Muscle of leg (tissue), 11 donors: ENCODE measurements around the gene KIF17. TPM values are rescaled to one million over a fixed set of nuclear protein-coding genes. Genes with fewer than 3 reads are reported as not detected.
A peak's percentile ranks its signal among the peaks of the same experiment; 100 is the strongest.

ENCODE experiments used
- DNase-seq: peaks from one replicate; pipeline ENCODE4 v3.0.0; 2013
- H3K27ac ChIP-seq: one replicate; pipeline ENCODE4 v1.5.1; 2013; ENCODE audit warnings: mild to moderate bottlenecking, low read length, control low read depth
- H3K27me3 ChIP-seq: one replicate; pipeline ENCODE4 v1.6.1; 2013; ENCODE audit warnings: low read length; ENCODE audit not compliant: control insufficient read depth, insufficient read depth
- H3K36me3 ChIP-seq: one replicate; pipeline ENCODE4 v1.6.1; 2013; ENCODE audit warnings: low read length; ENCODE audit not compliant: control insufficient read depth, insufficient read depth
- H3K4me1 ChIP-seq: one replicate; pipeline ENCODE4 v1.6.1; 2013; ENCODE audit warnings: low read length; ENCODE audit not compliant: control insufficient read depth, insufficient read depth
- H3K4me3 ChIP-seq: one replicate; pipeline ENCODE4 v1.5.1; 2013; ENCODE audit warnings: low read length, control low read depth
- H3K9me3 ChIP-seq: replicated peaks from 2 replicates; pipeline ENCODE4 v1.6.1; 2013; ENCODE audit warnings: low read depth, low read length; ENCODE audit not compliant: control insufficient read depth
- WGBS: methylation state at CpG from one replicate; pipeline ENCODE4 v1.1.5; 2013; ENCODE audit warnings: missing lambda C conversion rate; ENCODE audit not compliant: insufficient coverage; 5-methylcytosine and 5-hydroxymethylcytosine counted together
- polyA plus RNA-seq, 8 donors: library from polyadenylated mRNA; unstranded; fragments of 120-200 nt; gene quantifications; one replicate each; pipeline versions ENCODE4 v1.2.1 to v1.2.3, GENCODE V29; 2013; ENCODE audit warnings: inconsistent platforms in 1 of 8, low replicate concordance in 1 of 8; ENCODE audit not compliant: insufficient read length in 8 of 8, insufficient read depth in 1 of 8
- total RNA-seq: library from RNA; stranded (reverse); fragments of 120-200 nt; gene quantifications from one replicate; pipeline ENCODE4 v1.2.4, GENCODE V29; 2013

Gene KIF17
- total and polyA plus RNA-seq, 9 donors: 1.8 to 4.3 (median 2.3) TPM

DNA sequence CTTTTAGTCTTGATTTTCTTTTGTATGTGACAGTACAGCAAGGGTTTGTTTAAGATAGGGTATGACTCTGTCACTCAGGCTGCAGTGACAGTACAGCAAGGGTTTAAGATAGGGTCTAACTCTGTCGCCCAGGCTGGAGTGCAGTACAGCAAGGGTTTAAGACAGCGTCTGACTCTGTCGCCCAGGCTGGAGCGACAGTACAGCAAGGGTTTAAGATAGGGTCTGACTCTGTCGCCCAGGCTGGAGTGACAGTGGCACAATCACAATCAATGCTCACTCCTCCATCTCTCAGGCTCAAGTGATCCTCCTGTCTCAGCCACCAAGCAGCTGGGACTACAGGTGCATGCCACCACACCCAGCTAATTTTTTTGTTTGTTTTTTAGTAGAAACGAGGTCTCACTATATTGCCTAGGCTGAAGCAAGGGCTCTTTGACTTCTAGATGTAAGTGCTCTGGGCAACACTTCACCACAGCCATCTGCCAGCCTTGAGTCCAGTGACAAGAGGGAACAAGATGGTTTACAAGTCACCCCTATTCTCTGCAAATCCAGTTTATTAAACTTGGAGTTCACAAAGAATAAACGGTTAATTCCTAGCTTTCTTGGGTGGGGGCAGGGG lies 15.7 kb upstream of the KIF17 start:
- H3K36me3 ChIP-seq: peaks cover 10% of the 10 kb centered on the region
- H3K4me1 ChIP-seq: peaks cover 20% of the 10 kb centered on the region
- no peak overlapping the region for H3K27ac ChIP-seq
- no peak overlapping the region for H3K4me3 ChIP-seq
- 14% methylated on average over 2 of the region's 7 CpGs for WGBS
- no peaks in the 10 kb centered on the region for H3K9me3 ChIP-seq
- H3K27me3 ChIP-seq: peaks cover 44% of the 10 kb centered on the region
- DNase-seq: no peak

DNA sequence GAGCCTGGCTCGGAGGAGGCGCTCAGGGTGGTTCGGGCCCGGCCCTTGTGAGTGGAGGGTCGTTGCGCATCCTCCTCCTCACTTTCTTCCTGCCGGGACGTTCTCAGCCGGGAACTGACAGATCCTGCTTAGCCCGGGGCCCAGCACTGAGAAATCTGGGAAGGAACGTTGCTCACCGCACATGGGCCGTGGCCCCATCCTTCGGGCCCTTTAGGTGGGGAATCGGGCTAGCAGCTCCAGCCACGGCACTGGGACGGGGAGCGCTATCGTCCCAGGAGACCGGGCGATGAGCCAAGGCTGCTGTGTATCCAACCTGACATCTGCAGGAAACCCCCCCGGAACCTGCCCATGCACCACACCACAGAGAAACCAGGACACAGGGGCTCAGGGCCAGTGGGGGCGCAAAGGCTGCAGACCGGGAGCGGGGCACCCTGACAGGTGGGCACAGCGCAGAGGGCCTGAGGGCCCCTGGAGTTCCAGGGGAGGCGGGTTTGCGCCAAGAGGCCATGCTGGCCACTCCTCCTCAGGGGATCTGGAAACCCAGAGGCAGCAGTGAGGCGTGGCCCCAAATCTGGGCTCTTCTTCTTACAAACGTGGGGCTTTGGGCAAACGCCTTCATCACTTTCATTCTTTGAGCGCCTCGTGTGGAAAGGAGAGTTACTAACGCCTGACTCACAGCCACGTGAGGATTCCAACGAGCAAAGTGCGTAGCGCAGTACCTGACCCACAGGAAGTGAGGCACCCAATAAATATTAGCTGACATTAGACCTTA lies 15.0 kb upstream of the KIF17 start, which contains the start of gene SH2D5:
Gene SH2D5 (minus strand): TSS at position 116 of the 772 bp plus-strand sequence. CDS start 4,659 bp downstream, outside the sequence.
- Histone ChIP-seq H3K4me1 (peaks cover 20% of the 10 kb centered on the region), H3K36me3 (peaks cover 5% of the 10 kb centered on the region), H3K27ac (no peak within 1 kb of the TSS), H3K9me3 (no peaks in the 10 kb centered on the region), H3K27me3 (peaks cover 51% of the 10 kb centered on the region), H3K4me3 (peak within 1 kb of the TSS; percentile 38)
- WGBS: 0% methylated on average over 29 of the region's 38 CpGs
- DNase-seq: peak; percentile 86

DNA sequence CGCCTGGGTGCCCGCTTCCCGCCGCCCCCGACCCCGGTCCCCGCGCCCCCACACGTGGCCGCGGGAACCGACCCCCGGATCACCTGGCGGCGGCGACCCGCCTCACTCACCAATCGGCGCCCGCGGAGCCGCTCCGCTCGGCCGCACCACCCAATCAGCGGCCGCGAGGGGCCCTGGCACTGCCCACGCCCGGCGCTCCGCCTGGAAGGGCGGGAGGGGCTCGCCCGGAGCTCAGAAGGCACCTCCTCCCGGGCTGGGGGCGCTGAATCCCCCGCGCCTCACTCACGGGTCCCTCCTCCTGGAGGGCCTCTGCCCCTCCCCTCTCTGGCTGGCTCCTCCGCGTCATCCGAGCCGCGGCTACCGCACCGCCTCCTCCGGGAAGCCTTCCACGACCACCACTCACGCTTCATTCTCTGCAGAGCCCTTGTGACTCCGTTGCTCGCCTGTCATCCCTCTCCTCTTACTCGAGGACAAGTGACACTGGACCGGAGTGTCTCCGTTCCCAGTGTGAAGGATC lies 14.3 kb upstream of the KIF17 start:
- Histone ChIP-seq H3K4me1 (peaks cover 20% of the 10 kb centered on the region), H3K4me3 (peak overlapping the region; percentile 28), H3K9me3 (no peaks in the 10 kb centered on the region), H3K27ac (no peak overlapping the region), H3K27me3 (peaks cover 52% of the 10 kb centered on the region), H3K36me3 (peaks cover 2% of the 10 kb centered on the region)
- peak; percentile 61 for DNase-seq
- WGBS: under 1% methylated on average over 51 of the region's 55 CpGs

DNA sequence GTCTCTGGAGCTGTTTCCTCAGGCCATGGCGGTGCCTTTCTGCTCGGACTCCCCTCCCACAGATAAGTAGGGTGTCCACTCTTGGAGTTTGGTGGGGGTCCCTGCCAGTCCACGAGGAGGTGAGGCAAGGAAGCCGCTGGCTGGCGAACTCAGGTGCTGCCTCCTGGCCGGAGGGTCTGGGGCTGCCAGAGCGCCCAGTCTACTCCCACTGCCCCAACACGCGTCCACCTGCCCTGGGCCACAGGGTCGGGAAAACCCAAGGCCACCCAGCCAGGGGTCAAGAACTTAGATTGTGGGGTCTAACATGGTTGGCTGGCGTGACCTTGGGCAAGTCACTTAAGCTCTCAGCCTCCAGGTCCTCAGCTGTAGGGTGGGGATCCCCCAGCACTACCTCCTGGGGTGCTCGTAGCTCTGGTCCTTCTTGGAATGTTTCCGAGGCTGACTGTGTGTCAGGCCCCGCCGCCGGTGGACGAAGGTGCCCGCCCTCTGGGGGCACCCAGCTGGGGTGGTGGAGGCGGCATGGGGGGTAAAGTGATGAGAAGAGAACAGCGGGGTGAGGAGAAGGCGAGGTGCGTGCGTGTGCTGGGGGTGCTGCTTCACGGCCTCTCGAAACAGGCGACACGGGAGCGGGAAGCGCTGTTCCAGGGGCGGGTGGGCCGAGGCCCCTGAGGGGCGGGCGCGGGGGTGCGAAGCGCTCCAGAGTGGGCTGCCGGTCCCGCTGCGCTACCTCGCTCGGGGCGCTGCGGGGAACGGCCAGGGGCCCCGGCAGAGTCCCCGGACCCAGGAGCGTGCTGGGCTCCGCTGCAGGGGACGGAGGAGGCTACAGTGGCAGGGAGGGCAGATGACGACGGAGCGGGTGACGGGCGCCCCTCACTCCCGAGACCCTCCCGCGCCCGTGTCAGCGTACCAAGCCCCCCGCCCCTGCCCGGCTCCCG lies 13.5 kb upstream of the KIF17 start:
- 9% methylated on average over 58 of the region's 62 CpGs for WGBS
- Histone ChIP-seq H3K27me3 (peaks cover 52% of the 10 kb centered on the region), H3K27ac (no peak overlapping the region), H3K4me3 (peak overlapping the region; percentile 38), H3K9me3 (no peaks in the 10 kb centered on the region), H3K36me3 (no peaks in the 10 kb centered on the region), H3K4me1 (peaks cover 20% of the 10 kb centered on the region)
- no peak for DNase-seq

DNA sequence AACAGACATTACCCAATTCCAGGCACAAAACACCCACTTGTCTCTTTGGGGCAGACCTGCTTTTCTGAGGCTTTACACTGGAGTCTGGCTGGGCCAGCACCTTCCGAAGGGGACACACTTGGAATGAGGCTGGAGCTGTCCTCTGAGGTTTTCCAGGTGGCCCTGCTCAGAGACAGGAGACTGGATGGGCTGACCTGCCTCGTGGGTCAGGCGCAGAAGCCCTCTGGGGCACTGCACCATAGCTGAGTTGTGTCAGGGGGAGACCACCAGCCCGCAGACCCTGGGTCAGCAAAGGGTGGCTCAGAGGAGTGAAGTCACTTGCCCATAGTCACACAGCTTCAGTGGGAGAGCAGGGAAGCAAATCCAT lies 12.9 kb upstream of the KIF17 start:
- Histone ChIP-seq H3K9me3 (no peaks in the 10 kb centered on the region), H3K4me1 (peaks cover 20% of the 10 kb centered on the region), H3K36me3 (no peaks in the 10 kb centered on the region), H3K4me3 (no peak overlapping the region), H3K27ac (no peak overlapping the region), H3K27me3 (peaks cover 52% of the 10 kb centered on the region)
- no peak for DNase-seq
- 39% methylated on average over 4 of the region's 4 CpGs for WGBS

DNA sequence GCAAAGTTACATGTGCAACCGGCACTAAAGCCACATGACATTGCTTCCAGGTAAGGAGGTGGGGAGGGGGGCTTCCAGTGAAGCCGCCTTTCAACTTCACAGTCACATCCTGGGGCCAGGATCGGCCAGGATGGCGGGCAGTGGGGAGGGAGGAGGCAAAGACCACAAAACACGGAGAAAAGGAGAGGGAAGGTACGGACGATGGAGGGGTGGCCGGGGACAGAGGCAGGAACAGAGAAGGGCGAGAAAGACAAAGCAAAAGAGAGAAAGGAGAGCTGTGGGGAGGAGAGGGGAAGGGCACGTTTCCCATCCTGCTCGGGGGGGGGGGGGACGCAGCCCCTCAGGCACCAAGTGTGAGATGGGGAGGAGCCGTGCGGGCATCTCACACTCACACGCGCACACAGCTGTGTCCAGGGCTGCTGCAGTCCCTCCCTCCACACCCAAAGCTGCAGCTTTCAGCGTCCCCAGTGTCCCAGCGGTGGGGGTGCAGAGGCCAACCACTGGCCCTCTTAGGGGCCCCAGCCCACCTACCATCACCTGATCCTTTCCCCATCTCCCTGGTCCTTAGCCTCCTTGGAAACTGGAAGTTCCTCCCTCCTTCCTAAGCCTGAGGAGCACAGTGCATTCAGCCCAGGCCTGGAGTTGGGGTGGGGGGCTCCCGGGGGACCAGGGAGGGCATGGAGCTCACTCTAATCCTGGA lies 12.3 kb upstream of the KIF17 start:
- no peak for DNase-seq
- Histone ChIP-seq H3K4me1 (peaks cover 20% of the 10 kb centered on the region), H3K36me3 (no peaks in the 10 kb centered on the region), H3K27me3 (peaks cover 52% of the 10 kb centered on the region), H3K4me3 (no peak overlapping the region), H3K9me3 (no peaks in the 10 kb centered on the region), H3K27ac (no peak overlapping the region)
- 3% methylated on average over 10 of the region's 19 CpGs for WGBS

DNA sequence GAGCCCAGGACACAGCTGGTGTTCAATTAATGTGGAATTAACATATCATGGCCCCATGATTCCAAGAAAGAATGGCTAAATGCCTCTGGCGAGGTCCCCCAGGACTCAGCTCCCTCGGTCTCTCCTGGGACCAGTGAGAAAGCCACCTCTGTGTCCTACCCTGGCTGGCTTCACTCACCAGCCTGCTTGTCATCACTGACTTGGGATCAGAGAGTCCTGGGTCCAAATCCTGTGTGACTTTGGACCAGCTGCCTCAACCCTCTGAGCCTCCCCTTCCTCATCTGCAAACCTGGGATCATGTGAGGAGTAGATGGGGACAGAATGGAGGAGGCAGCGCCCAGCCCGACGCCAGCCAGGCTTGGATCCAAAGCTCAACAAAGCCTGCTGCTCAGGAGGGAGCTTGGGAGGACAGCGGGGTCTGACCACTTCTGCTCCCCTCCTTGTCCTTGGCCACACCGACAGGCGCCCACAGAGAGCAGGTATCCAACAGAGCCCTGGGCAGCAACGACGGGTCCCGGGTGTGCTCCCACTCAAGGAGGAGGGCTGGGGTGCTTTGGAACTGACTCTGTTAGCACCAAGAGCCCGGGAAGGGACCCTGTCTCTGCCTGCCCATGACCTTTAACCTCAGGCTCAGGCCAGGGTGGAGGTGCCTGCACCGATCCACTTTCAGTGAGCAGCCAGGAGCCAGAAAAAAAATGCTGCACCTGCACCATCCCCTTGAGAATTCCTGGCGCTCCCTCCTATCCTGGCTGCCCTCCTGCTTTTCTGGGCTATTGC lies 11.5 kb upstream of the KIF17 start:
- no peak for DNase-seq
- Histone ChIP-seq H3K36me3 (no peaks in the 10 kb centered on the region), H3K27ac (no peak overlapping the region), H3K27me3 (peaks cover 52% of the 10 kb centered on the region), H3K9me3 (no peaks in the 10 kb centered on the region), H3K4me3 (no peak overlapping the region), H3K4me1 (peaks cover 20% of the 10 kb centered on the region)
- WGBS: 46% methylated on average over 10 of the region's 14 CpGs

DNA sequence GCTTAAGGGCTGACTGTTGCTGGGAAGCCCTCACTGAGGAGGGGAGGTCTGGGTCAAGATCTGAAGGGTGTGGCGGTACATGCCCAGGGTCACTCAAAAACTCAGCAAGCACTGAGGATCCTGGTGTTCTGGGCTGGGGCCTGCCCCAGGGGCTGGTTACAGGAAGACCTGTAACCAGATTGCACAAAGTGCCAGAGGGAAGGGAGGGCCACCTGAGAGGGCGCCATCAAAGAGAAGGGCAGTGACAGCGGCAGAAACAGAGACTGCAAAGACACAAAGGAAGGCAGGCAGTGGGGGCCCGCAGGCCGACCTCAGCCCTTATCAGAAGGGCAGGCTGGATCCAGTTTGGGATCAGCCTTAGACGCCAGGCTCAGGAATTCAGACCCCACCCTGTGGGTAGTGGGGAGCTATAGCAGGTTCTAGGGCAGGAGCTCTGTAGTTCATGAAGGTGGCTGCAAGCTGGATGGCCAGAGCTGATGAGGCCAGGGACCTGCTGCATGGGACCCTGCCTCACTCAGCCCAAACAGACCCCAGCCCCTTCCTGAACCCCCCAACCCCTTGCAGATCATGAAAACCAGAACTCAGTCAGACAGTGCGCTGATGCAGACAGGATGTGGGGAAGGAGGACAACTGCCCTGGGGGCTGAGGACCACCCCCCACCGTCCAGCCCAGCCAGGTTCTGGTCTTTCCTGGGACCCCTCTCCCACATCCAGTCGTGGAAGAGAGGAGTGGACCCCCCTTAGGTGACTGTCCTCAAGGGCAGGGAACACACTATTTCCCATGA lies 10.8 kb upstream of the KIF17 start:
- Histone ChIP-seq H3K4me3 (no peak overlapping the region), H3K9me3 (no peaks in the 10 kb centered on the region), H3K27ac (no peak overlapping the region), H3K27me3 (peaks cover 52% of the 10 kb centered on the region), H3K4me1 (peaks cover 20% of the 10 kb centered on the region), H3K36me3 (no peaks in the 10 kb centered on the region)
- 57% methylated on average over 5 of the region's 9 CpGs for WGBS
- no peak for DNase-seq
